ENCODE data around the gene SOX1. TPM values are rescaled to one million over a fixed set of nuclear protein-coding genes. Genes with fewer than 3 reads are reported as not detected.
A peak's percentile ranks its signal among the peaks of the same experiment; 100 is the strongest.

The SOX1 gene
- polyA plus RNA-seq, 3 donors: not detected

GRCh38 chr13:112058941-112059340 is 8.0 kb upstream of the SOX1 start:
- H3K27me3 ChIP-seq (ENCODE audit: control insufficient read depth in 2 of 2, insufficient read depth in 2 of 2, low read length in 2 of 2): peaks cover 80 to 95% of the 10 kb centered on the region in 2 donors
- no peak for TF ChIP-seq CTCF (IDR thresholded peaks at IDR 0.05)
- Mint-ChIP-seq H3K36me3 (peaks cover 0 to 4% of the 10 kb centered on the region in 2 donors), H3K4me1 (peaks cover 3% of the 10 kb centered on the region), H3K27ac (no peak overlapping the region), H3K4me3 (peak overlapping the region in 1 of 2 donors; percentile 82), H3K9me3 (peaks cover 0 to 48% (median 16%) of the 10 kb centered on the region in 7 donors), H3K27me3 (ENCODE audit: low read depth in 3 of 3) (peaks cover 92 to 98% (median 93%) of the 10 kb centered on the region in 3 donors)
- H3K9me3 ChIP-seq (replicated peaks in 1 of 2; ENCODE audit: control insufficient read depth in 1 of 2, insufficient read depth in 1 of 2, low read length in 2 of 2): peaks cover 0 to 56% of the 10 kb centered on the region in 2 donors
- H3K36me3 ChIP-seq (replicated peaks in 1 of 2; ENCODE audit: control insufficient read depth in 1 of 2, insufficient read depth in 2 of 2, low read length in 2 of 2): no peaks in the 10 kb centered on the region
- H3K4me3 ChIP-seq (replicated peaks in 1 of 3; ENCODE audit: low read depth in 2 of 3, low read length in 3 of 3): no peak overlapping the region
- no peak overlapping the region for H3K9ac ChIP-seq (ENCODE audit: insufficient read depth, low read length, poor library complexity, severe bottlenecking)
- 20% methylated on average over 1 of the region's 5 CpGs for WGBS (ENCODE audit: insufficient coverage)
- no peaks in the 10 kb centered on the region for H4K20me1 ChIP-seq (ENCODE audit: insufficient read depth, low read length)
- intact Hi-C loops (cut with micrococcal nuclease): no loop called here
- H3K27ac ChIP-seq (ENCODE audit: low read depth in 1 of 2, low read length in 2 of 2): no peak overlapping the region
- no peak for DNase-seq
- no peaks in the 10 kb centered on the region for H3K4me1 ChIP-seq (ENCODE audit: control insufficient read depth in 1 of 2, insufficient read depth in 2 of 2, low read length in 2 of 2)
- H3K4me2 ChIP-seq (replicated peaks; ENCODE audit: extremely low read depth, low read length, poor library complexity, severe bottlenecking): no peak overlapping the region
- no peak overlapping the region for H2AFZ ChIP-seq (ENCODE audit: insufficient read depth, low read depth, low read length, poor library complexity, severe bottlenecking)
- no peaks in the 10 kb centered on the region for H3K79me2 ChIP-seq (ENCODE audit: insufficient read depth, low read length)

GRCh38 chr13:112059457-112060281 is 7.3 kb upstream of the SOX1 start:
- peaks cover 0 to 60% of the 10 kb centered on the region in 2 donors for H3K9me3 ChIP-seq (replicated peaks in 1 of 2; ENCODE audit: control insufficient read depth in 1 of 2, insufficient read depth in 1 of 2, low read length in 2 of 2)
- H3K4me3 ChIP-seq (replicated peaks in 1 of 3; ENCODE audit: low read depth in 2 of 3, low read length in 3 of 3): no peak overlapping the region
- DNase-seq: no peak
- no peaks in the 10 kb centered on the region for H3K4me1 ChIP-seq (ENCODE audit: control insufficient read depth in 1 of 2, insufficient read depth in 2 of 2, low read length in 2 of 2)
- H3K27me3 ChIP-seq (ENCODE audit: control insufficient read depth in 2 of 2, insufficient read depth in 2 of 2, low read length in 2 of 2): peaks cover 80 to 95% of the 10 kb centered on the region in 2 donors
- H3K79me2 ChIP-seq (ENCODE audit: insufficient read depth, low read length): no peaks in the 10 kb centered on the region
- no peaks in the 10 kb centered on the region for H3K36me3 ChIP-seq (replicated peaks in 1 of 2; ENCODE audit: control insufficient read depth in 1 of 2, insufficient read depth in 2 of 2, low read length in 2 of 2)
- Mint-ChIP-seq H3K4me1 (peaks cover 3% of the 10 kb centered on the region), H3K27me3 (ENCODE audit: low read depth in 3 of 3) (peaks cover 92 to 98% (median 93%) of the 10 kb centered on the region in 3 donors), H3K27ac (no peak overlapping the region), H3K9me3 (peaks cover 0 to 48% (median 16%) of the 10 kb centered on the region in 7 donors), H3K4me3 (peak overlapping the region in 1 of 2 donors; percentile 82), H3K36me3 (peaks cover 0 to 4% of the 10 kb centered on the region in 2 donors)
- no peak overlapping the region for H3K9ac ChIP-seq (ENCODE audit: insufficient read depth, low read length, poor library complexity, severe bottlenecking)
- no peak overlapping the region for H3K27ac ChIP-seq (ENCODE audit: low read depth in 1 of 2, low read length in 2 of 2)
- H2AFZ ChIP-seq (ENCODE audit: insufficient read depth, low read depth, low read length, poor library complexity, severe bottlenecking): no peak overlapping the region
- no peak overlapping the region for H3K4me2 ChIP-seq (replicated peaks; ENCODE audit: extremely low read depth, low read length, poor library complexity, severe bottlenecking)
- no peaks in the 10 kb centered on the region for H4K20me1 ChIP-seq (ENCODE audit: insufficient read depth, low read length)
- 13% methylated on average over 11 of the region's 15 CpGs for WGBS (ENCODE audit: insufficient coverage)
- TF ChIP-seq CTCF (IDR thresholded peaks at IDR 0.05): no peak
- intact Hi-C loops (cut with micrococcal nuclease): no loop called here
